ENCODE results near the gene CD247. TPM values are rescaled to one million over a fixed set of nuclear protein-coding genes. Genes with fewer than 3 reads are reported as not detected.

CD247 gene
- polyA plus RNA-seq, 2 of the 4 experiments (the other 2 are of a cell fraction), result 0.10 to 0.27 TPM

DNA sequence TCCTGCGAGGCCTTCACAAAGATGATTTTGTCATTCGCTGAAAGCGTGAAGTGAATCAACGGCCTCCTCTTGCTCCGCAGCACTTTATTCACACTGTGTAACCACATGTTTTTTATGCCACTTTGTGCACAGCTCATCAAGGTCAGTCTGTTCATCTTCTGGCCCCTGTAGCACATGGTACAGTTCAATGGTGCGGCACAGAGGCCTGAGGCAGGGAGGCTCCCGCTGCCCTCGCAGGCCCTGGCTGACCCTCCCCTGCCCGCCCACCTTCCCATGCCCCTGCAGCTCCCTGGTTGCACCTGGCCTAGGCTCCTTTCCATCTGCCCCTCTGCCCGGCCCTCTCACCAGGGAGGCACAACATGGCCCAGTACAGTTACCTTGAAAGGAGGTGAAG, 87.5 kb downstream of the CD247 start (continued):
- TF ChIP-seq MYC (IDR thresholded peaks at IDR 0.05; ENCODE audit: borderline replicate concordance, low read length) (no peak), CBX2 (IDR thresholded peaks at IDR 0.05; ENCODE audit: borderline replicate concordance, low read depth) (no peak), GATA3 (IDR thresholded peaks at IDR 0.05; ENCODE audit: borderline replicate concordance) (no peak), TP53 (CRISPR knock-in tag; IDR thresholded peaks at IDR 0.05) (no peak), ATOH8 (CRISPR knock-in tag; IDR thresholded peaks at IDR 0.05; ENCODE audit: low read depth) (no peak), BHLHE40 (IDR thresholded peaks at IDR 0.05; ENCODE audit: low read depth, low read length) (no peak), RAD21 (conservative IDR thresholded peaks at IDR 0.05 in 1 of 2, IDR thresholded peaks at IDR 0.05 in 1 of 2) (no peak), HOXB13 (CRISPR knock-in tag; IDR thresholded peaks at IDR 0.05; ENCODE audit: low read depth) (no peak), ZNF302 (CRISPR knock-in tag; IDR thresholded peaks at IDR 0.05) (no peak)
- TF ChIP-seq, protein P1, sequence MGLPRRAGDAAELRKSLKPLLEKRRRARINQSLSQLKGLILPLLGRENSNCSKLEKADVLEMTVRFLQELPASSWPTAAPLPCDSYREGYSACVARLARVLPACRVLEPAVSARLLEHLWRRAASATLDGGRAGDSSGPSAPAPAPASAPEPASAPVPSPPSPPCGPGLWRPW (IDR thresholded peaks at IDR 0.05), result no peak

- 92% methylated on average over 15 of the region's 17 CpGs for WGBS (ENCODE audit: missing lambda C conversion rate)
- POLR2A ChIA-PET, result no interaction called here
- FAIRE-seq (no peak), ATAC-seq (no peak; a peak in 1 of 6 replicates), DNase-seq (ENCODE audit: low read depth in 1 of 2, low spot score in 1 of 2) (no peak)
- no peak overlapping the region for H3K27ac ChIP-seq
- H3K4me2 ChIP-seq, result no peak overlapping the region
- TF ChIP-seq PHF8 (IDR thresholded peaks at IDR 0.05; ENCODE audit: borderline replicate concordance, low read depth) (no peak), RCOR1 (IDR thresholded peaks at IDR 0.05; ENCODE audit: low read depth, low read length) (no peak), CHD4 (IDR thresholded peaks at IDR 0.05; ENCODE audit: borderline replicate concordance) (no peak), HOXB13 (CRISPR knock-in tag; IDR thresholded peaks at IDR 0.05; ENCODE audit: low read depth) (no peak), JUNB (IDR thresholded peaks at IDR 0.05) (no peak), EP300 (IDR thresholded peaks at IDR 0.05) (no peak), HOXA7 (CRISPR knock-in tag; IDR thresholded peaks at IDR 0.05) (no peak), KDM1A (IDR thresholded peaks at IDR 0.05; ENCODE audit: low read depth) (no peak), CBX2 (IDR thresholded peaks at IDR 0.05; ENCODE audit: borderline replicate concordance, low read depth) (no peak), HEYL (CRISPR knock-in tag; IDR thresholded peaks at IDR 0.05) (no peak), EHF (CRISPR knock-in tag; IDR thresholded peaks at IDR 0.05) (no peak), ZFP36 (IDR thresholded peaks at IDR 0.05; ENCODE audit: borderline replicate concordance, partially characterized antibody) (no peak), CTCF (IDR thresholded peaks at IDR 0.05) (no peak), CHD2 (IDR thresholded peaks at IDR 0.05; ENCODE audit: low read length, partially characterized antibody) (no peak)
- TF ChIP-seq, protein P2, sequence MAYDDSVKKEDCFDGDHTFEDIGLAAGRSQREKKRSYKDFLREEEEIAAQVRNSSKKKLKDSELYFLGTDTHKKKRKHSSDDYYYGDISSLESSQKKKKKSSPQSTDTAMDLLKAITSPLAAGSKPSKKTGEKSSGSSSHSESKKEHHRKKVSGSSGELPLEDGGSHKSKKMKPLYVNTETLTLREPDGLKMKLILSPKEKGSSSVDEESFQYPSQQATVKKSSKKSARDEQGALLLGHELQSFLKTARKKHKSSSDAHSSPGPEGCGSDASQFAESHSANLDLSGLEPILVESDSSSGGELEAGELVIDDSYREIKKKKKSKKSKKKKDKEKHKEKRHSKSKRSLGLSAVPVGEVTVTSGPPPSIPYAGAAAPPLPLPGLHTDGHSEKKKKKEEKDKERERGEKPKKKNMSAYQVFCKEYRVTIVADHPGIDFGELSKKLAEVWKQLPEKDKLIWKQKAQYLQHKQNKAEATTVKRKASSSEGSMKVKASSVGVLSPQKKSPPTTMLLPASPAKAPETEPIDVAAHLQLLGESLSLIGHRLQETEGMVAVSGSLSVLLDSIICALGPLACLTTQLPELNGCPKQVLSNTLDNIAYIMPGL (CRISPR knock-in tag; IDR thresholded peaks at IDR 0.05; ENCODE audit: borderline replicate concordance), result no peak
- H3K9me3 ChIP-seq, result no peaks in the 10 kb centered on the region
- CTCF ChIA-PET, result interaction anchor here (0.6 to 5.9 kb wide), 4 partner anchors 12 to 162 kb away, joined by 3 to 46 read pairs (median 4); no protein-coding TSS in a partner anchor
- no peaks in the 10 kb centered on the region for H3K4me1 ChIP-seq
- no peak overlapping the region for H3K4me3 ChIP-seq
Observed at GRCh38 chr1:167430134-167430848, 88.0 kb downstream of the CD247 start.
